ENCODE measurements around the gene NELFCD.
A peak's percentile ranks its signal among the peaks of the same experiment; 100 is the strongest.

NELFCD gene

GRCh38 chr20:58996226-58996611, 15.2 kb downstream of the NELFCD start:
- H3K4me2 ChIP-seq (ENCODE audit: insufficient read depth, low read length): no peak overlapping the region
- H3K27me3 ChIP-seq (ENCODE audit: insufficient read depth, low read length, poor library complexity): no peaks in the 10 kb centered on the region
- H3K27ac ChIP-seq (ENCODE audit: low read length): no peak overlapping the region
- H4K20me1 ChIP-seq (ENCODE audit: insufficient read depth, low read length): peaks cover 6% of the 10 kb centered on the region; the same call in 1 of the 2 replicates
- H3K4me3 ChIP-seq (ENCODE audit: low read depth in 1 of 2, low read length in 2 of 2): no peak overlapping the region
- H2AFZ ChIP-seq (ENCODE audit: low read depth, low read length): no peak overlapping the region
- no peak overlapping the region for H3K9ac ChIP-seq (ENCODE audit: low read depth, low read length)
- DNase-seq (no peak), ATAC-seq (ENCODE audit: insufficient read depth, low read depth) (peak; percentile 27; the same call in 1 of the 3 replicates)
- peaks cover 51% of the 10 kb centered on the region for H3K36me3 ChIP-seq (ENCODE audit: insufficient read depth, low read length)
- H3K4me1 ChIP-seq (ENCODE audit: insufficient read depth, low read length): no peaks in the 10 kb centered on the region
- H3K9me3 ChIP-seq (ENCODE audit: insufficient read depth, low read length, severe bottlenecking): no peaks in the 10 kb centered on the region
- no peak for TF ChIP-seq CTCF (IDR thresholded peaks at IDR 0.05; ENCODE audit: borderline replicate concordance, extremely low read depth, low read length, poor library complexity, severe bottlenecking)
- H3K79me2 ChIP-seq (ENCODE audit: insufficient read depth, low read length): no peaks in the 10 kb centered on the region

GRCh38 chr20:58997141-58997770, 16.2 kb downstream of the NELFCD start:
- H2AFZ ChIP-seq (ENCODE audit: low read depth, low read length): no peak overlapping the region
- DNase-seq: no peak
- H4K20me1 ChIP-seq (ENCODE audit: insufficient read depth, low read length): peaks cover 11% of the 10 kb centered on the region
- no peak overlapping the region for H3K4me2 ChIP-seq (ENCODE audit: insufficient read depth, low read length)
- no peak overlapping the region for H3K9ac ChIP-seq (ENCODE audit: low read depth, low read length)
- no peak overlapping the region for H3K27ac ChIP-seq (ENCODE audit: low read length)
- no peaks in the 10 kb centered on the region for H3K79me2 ChIP-seq (ENCODE audit: insufficient read depth, low read length)
- H3K9me3 ChIP-seq (ENCODE audit: insufficient read depth, low read length, severe bottlenecking): no peaks in the 10 kb centered on the region
- no peaks in the 10 kb centered on the region for H3K27me3 ChIP-seq (ENCODE audit: insufficient read depth, low read length, poor library complexity)
- H3K4me3 ChIP-seq (ENCODE audit: low read depth in 1 of 2, low read length in 2 of 2): no peak overlapping the region
- 0 out of 3 replicates have a peak, but pooled peaks have one; percentile 20 for ATAC-seq (ENCODE audit: insufficient read depth, low read depth)
- peaks cover 41% of the 10 kb centered on the region for H3K36me3 ChIP-seq (ENCODE audit: insufficient read depth, low read length)
- TF ChIP-seq EZH2 (IDR thresholded peaks at IDR 0.05; ENCODE audit: borderline replicate concordance, low read depth, low read length, severe bottlenecking): no peak
- TF ChIP-seq CTCF (IDR thresholded peaks at IDR 0.05; ENCODE audit: borderline replicate concordance, extremely low read depth, low read length, poor library complexity, severe bottlenecking): no peak
- no peaks in the 10 kb centered on the region for H3K4me1 ChIP-seq (ENCODE audit: insufficient read depth, low read length)

GRCh38 chr20:58998656-58999055, 17.6 kb downstream of the NELFCD start:
- DNase-seq (no peak), ATAC-seq (ENCODE audit: insufficient read depth, low read depth) (no peak)
- H3K27ac ChIP-seq (ENCODE audit: low read length): no peak overlapping the region
- H3K4me2 ChIP-seq (ENCODE audit: insufficient read depth, low read length): no peak overlapping the region
- no peaks in the 10 kb centered on the region for H3K9me3 ChIP-seq (ENCODE audit: insufficient read depth, low read length, severe bottlenecking)
- H3K4me1 ChIP-seq (ENCODE audit: insufficient read depth, low read length): no peaks in the 10 kb centered on the region
- H3K36me3 ChIP-seq (ENCODE audit: insufficient read depth, low read length): peaks cover 27% of the 10 kb centered on the region
- no peaks in the 10 kb centered on the region for H3K27me3 ChIP-seq (ENCODE audit: insufficient read depth, low read length, poor library complexity)
- TF ChIP-seq EZH2 (IDR thresholded peaks at IDR 0.05; ENCODE audit: borderline replicate concordance, low read depth, low read length, severe bottlenecking): no peak
- no peak for TF ChIP-seq CTCF (IDR thresholded peaks at IDR 0.05; ENCODE audit: borderline replicate concordance, extremely low read depth, low read length, poor library complexity, severe bottlenecking)
- no peaks in the 10 kb centered on the region for H3K79me2 ChIP-seq (ENCODE audit: insufficient read depth, low read length)
- no peak overlapping the region for H3K4me3 ChIP-seq (ENCODE audit: low read depth in 1 of 2, low read length in 2 of 2)
- H2AFZ ChIP-seq (ENCODE audit: low read depth, low read length): no peak overlapping the region
- H3K9ac ChIP-seq (ENCODE audit: low read depth, low read length): no peak overlapping the region
- peaks cover 11% of the 10 kb centered on the region for H4K20me1 ChIP-seq (ENCODE audit: insufficient read depth, low read length)
